ENCODE data around the gene NR2F2.
"Not testable (repeated sequence)": the region's sequence is repeated elsewhere in the genome, so short reads cannot be mapped to it uniquely, and the experiment has no call there.

Gene NR2F2

GRCh38 chr15:96369825-96370621, 39.5 kb downstream of the NR2F2 start:
- no peak for DNase-seq

GRCh38 chr15:96372554-96372953, 42.1 kb downstream of the NR2F2 start:
- no peak for DNase-seq

- DNase-seq = no peak
Observed at GRCh38 chr15:96374499-96374898, 44.0 kb downstream of the NR2F2 start.

- not testable (repeated sequence) for DNase-seq
Observed at GRCh38 chr15:96379592-96379991, 49.1 kb downstream of the NR2F2 start.

- no peak for DNase-seq
Observed at GRCh38 chr15:96381463-96381862, 51.0 kb downstream of the NR2F2 start.

- no peak for DNase-seq
Observed at GRCh38 chr15:96385195-96385594, 54.7 kb downstream of the NR2F2 start.

- DNase-seq = no peak
Observed at GRCh38 chr15:96388673-96389072, 58.2 kb downstream of the NR2F2 start.
